BJ (cell line): Measurements from ENCODE around the gene AHRR. TPM values are rescaled to one million over a fixed set of nuclear protein-coding genes. Genes with fewer than 3 reads are reported as not detected.

ENCODE experiments used
- CTCF ChIA-PET: fragments of 350-600 bp; formaldehyde crosslinking; extraction: SDS; loops from one replicate; lab custom pipeline; 2021; ENCODE audit warnings: antibody characterized with exemption, inconsistent platforms; lab: Yijun Ruan, JAX
- POLR2A ChIA-PET: fragments of 300-600 bp; sonication (Branson Sonifier 250); formaldehyde crosslinking; extraction: SDS; loops from one replicate; lab custom pipeline; 2021; ENCODE audit warnings: antibody characterized with exemption; lab: Charles Lee
- DNase-seq: peaks from one replicate; pipeline ENCODE4 v3.0.0-alpha.2; 2011; ENCODE audit warnings: low read depth
- H3K27me3 ChIP-seq: 2 replicates; pipeline ENCODE4 v1.6.0; 2011; ENCODE audit warnings: low read length; ENCODE audit not compliant: control insufficient read depth, insufficient read depth
- H3K36me3 ChIP-seq: 2 replicates; pipeline ENCODE4 v1.5.1; 2011; ENCODE audit warnings: low read length; ENCODE audit not compliant: control insufficient read depth, insufficient read depth
- H3K4me3 ChIP-seq: 2 replicates; pipeline ENCODE4 v1.5.1; 2011; ENCODE audit warnings: low read depth, mild to moderate bottlenecking, control low read depth, low read length
- polyA plus RNA-seq: library from polyadenylated mRNA; depleted of rRNA; stranded (reverse); fragments of >200 nt; gene quantifications from 2 replicates; pipeline ENCODE4 v1.2.3, GENCODE V29; 2011
- TF ChIP-seq, protein P1 (sequence below): IDR thresholded peaks from 2 replicates; pipeline ENCODE4 v1.5.1; 2011; ENCODE audit warnings: low read depth, mild to moderate bottlenecking, control low read depth, inconsistent platforms, low read length, moderate library complexity; ENCODE audit not compliant: insufficient read depth

Gene AHRR
- polyA plus RNA-seq, 1 experiment = 36.4 TPM

GRCh38 chr5:352639-353611 lies 31.4 kb downstream of the AHRR start:
- H3K27me3 ChIP-seq = no peaks in the 10 kb centered on the region
- TF ChIP-seq, protein P1, sequence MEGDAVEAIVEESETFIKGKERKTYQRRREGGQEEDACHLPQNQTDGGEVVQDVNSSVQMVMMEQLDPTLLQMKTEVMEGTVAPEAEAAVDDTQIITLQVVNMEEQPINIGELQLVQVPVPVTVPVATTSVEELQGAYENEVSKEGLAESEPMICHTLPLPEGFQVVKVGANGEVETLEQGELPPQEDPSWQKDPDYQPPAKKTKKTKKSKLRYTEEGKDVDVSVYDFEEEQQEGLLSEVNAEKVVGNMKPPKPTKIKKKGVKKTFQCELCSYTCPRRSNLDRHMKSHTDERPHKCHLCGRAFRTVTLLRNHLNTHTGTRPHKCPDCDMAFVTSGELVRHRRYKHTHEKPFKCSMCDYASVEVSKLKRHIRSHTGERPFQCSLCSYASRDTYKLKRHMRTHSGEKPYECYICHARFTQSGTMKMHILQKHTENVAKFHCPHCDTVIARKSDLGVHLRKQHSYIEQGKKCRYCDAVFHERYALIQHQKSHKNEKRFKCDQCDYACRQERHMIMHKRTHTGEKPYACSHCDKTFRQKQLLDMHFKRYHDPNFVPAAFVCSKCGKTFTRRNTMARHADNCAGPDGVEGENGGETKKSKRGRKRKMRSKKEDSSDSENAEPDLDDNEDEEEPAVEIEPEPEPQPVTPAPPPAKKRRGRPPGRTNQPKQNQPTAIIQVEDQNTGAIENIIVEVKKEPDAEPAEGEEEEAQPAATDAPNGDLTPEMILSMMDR = no peak
- ChIA-PET POLR2A (no interaction called here), CTCF (no interaction called here)
- peaks cover 22% of the 10 kb centered on the region for H3K36me3 ChIP-seq
- DNase-seq = no peak
- H3K4me3 ChIP-seq = no peak overlapping the region

- ChIA-PET CTCF (no interaction called here), POLR2A (no interaction called here)
- H3K27me3 ChIP-seq = no peaks in the 10 kb centered on the region
- no peak overlapping the region for H3K4me3 ChIP-seq
- TF ChIP-seq, protein P1 = no peak
- DNase-seq = no peak
- H3K36me3 ChIP-seq = peaks cover 22% of the 10 kb centered on the region
Measured at GRCh38 chr5:353612-354580, 32.4 kb downstream of the AHRR start.

DNA sequence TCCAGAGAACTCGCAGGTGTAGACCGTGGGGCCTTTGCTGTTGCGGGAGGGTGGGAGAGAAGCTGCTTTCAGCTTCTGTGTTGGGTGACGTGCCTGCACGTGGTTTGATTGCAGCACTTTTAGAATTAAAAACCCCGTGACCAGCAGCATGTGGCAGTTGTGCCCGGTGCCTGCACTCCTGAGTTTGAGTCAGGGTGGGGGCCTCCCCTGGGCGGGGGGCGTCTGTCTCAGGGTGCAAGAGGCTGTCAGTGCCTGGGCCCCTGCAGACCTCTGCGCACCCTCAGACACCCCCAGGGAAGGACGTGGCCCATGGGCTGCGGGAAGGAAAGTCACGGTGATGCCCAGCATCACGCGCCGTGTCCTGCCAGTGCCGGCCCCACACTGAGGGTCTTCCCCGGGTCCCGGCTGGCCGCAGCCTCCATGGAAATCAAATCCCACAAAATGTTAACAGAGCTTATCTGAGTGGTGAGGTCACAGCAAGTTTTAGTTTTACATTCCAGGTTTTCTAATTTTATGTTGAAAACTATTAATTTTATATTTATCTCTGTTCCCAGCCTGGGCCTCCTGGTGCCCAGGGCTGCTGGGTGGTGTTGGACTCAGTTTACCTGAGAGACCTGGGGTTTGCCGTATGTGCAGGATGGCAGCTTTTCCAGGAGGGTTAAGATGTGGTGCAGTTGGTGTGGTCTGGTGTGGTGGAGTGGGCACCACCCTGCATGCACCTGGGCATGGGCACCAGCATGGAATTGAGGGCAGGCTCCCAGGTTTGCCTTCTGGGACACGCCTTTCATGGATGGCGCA lies 33.3 kb downstream of the AHRR start:
- TF ChIP-seq, protein P1 = no peak
- no peak for DNase-seq
- ChIA-PET CTCF (no interaction called here), POLR2A (no interaction called here)
- Histone ChIP-seq H3K36me3 (peaks cover 27% of the 10 kb centered on the region), H3K4me3 (no peak overlapping the region), H3K27me3 (no peaks in the 10 kb centered on the region)

DNA sequence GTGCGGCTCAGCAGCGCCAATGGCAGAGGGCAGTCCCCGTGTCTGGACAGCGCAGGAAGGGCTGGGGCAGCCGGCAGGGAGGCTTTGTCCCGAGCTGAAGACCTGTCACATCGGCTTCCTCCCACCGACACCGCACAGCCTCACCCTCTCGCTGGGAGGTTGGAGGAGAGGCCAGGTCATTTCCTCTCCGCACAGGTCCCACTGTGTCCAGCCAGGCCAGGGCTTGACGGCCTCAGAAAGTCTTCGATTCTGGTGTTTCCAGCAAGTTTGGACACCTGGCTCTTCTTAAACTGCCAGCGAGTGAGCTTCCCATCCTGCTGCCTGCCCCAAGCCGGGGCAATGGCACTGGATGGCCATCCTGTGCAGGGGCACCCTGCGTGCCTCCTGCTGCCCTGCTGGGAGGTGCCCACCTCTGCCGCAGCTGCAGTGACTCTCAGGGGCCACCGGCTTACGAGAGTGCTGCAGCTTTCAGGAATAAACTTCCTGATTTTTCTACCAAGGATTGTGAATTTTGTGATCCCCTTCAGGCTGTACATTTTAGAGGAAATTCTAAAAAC lies 33.9 kb downstream of the AHRR start:
- Histone ChIP-seq H3K27me3 (no peaks in the 10 kb centered on the region), H3K4me3 (no peak overlapping the region), H3K36me3 (peaks cover 25% of the 10 kb centered on the region)
- ChIA-PET CTCF (no interaction called here), POLR2A (no interaction called here)
- TF ChIP-seq, protein P1 = no peak
- no peak for DNase-seq
